Naive B cell (primary cell): Measurements from ENCODE around the gene IGIP. TPM values are rescaled to one million over a fixed set of nuclear protein-coding genes. Genes with fewer than 3 reads are reported as not detected.
"Not testable (repeated sequence)": the region's sequence is repeated elsewhere in the genome, so short reads cannot be mapped to it uniquely, and the experiment has no call there.

ENCODE experiments used
- ATAC-seq, 2 donors: fragments of 150-1000 bp; cut with Tn5 transposase; 2 replicates each; pipeline ENCODE4 v1.10.0; 2021; ENCODE audit warnings: low read depth in 2 of 2, mild to moderate bottlenecking in 2 of 2, moderate library complexity in 2 of 2
- DNase-seq: peaks from one replicate; pipeline ENCODE4 v3.0.0; 2022
- H3K27ac Mint-ChIP-seq, 6 donors: one replicate each; pipeline ENCODE4 v1.8.0; 2020 to 2022; ENCODE audit warnings: mild to moderate bottlenecking in 6 of 6, mixed read lengths in 6 of 6, moderate library complexity in 5 of 6, inconsistent platforms in 2 of 6
- H3K27me3 Mint-ChIP-seq, 3 donors: one replicate each; pipeline ENCODE4 v1.8.0; 2021 to 2022; ENCODE audit warnings: mixed read lengths in 3 of 3, mild to moderate bottlenecking in 1 of 3
- H3K36me3 Mint-ChIP-seq, 2 donors: one replicate each; pipeline ENCODE4 v1.8.0; 2020 to 2022; ENCODE audit warnings: mixed read lengths in 2 of 2, inconsistent platforms in 1 of 2, mild to moderate bottlenecking in 1 of 2
- H3K4me1 Mint-ChIP-seq, 3 donors: one replicate each; pipeline ENCODE4 v1.8.0; 2020 to 2022; ENCODE audit warnings: mixed read lengths in 3 of 3, inconsistent platforms in 1 of 3, mild to moderate bottlenecking in 1 of 3, moderate library complexity in 1 of 3
- H3K4me3 Mint-ChIP-seq, 8 donors: one replicate each; pipeline ENCODE4 v1.8.0; 2020 to 2022; ENCODE audit warnings: mild to moderate bottlenecking in 8 of 8, mixed read lengths in 8 of 8, moderate library complexity in 8 of 8, inconsistent platforms in 2 of 8
- H3K9me3 Mint-ChIP-seq, 7 donors: one replicate each; pipeline ENCODE4 v1.8.0; 2020 to 2022; ENCODE audit warnings: mixed read lengths in 7 of 7, mild to moderate bottlenecking in 5 of 7, inconsistent platforms in 2 of 7, moderate library complexity in 1 of 7
- polyA plus RNA-seq, 6 donors: library from polyadenylated mRNA; unstranded; fragments of 300-500 nt; fragmentation: Illumina TruSeq; gene quantifications; one replicate each; pipeline ENCODE4 v1.2.3, GENCODE V29; 2021; ENCODE audit warnings: low read depth in 6 of 6

Gene IGIP
- polyA plus RNA-seq, 6 donors from 2014 or later, result 0.09 to 0.46 (median 0.18) TPM; not detected in 1

DNA sequence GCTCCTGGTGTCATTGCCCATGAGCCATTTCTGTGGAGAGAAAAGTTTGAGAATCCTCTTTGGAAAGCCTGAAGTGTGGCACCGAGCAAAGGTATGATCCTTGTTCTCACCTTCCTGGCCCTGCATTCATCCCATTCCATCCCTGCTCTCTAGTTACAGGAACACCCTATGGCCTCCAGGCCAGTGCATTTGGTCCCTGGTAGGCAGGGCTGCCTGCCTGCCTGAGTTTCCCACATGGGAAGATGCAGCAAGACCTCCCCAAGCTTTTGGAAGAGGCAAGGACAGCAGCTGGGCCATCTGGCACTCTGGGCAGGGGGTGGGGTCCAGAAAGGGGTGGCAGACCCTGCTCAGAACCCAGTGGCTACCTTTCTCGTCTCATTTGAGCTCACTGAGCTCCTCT, 24.5 kb downstream of the IGIP start:
- no peak overlapping the region for H3K4me3 Mint-ChIP-seq
- no peaks in the 10 kb centered on the region for H3K9me3 Mint-ChIP-seq
- peak overlapping the region in 1 of 6 donors; percentile 24 for H3K27ac Mint-ChIP-seq
- H3K36me3 Mint-ChIP-seq, result no peaks in the 10 kb centered on the region
- DNase-seq (no peak), ATAC-seq (no peak)
- H3K4me1 Mint-ChIP-seq, result peaks cover 15 to 19% (median 16%) of the 10 kb centered on the region in 3 donors
- H3K27me3 Mint-ChIP-seq, result peaks cover 11 to 33% (median 22%) of the 10 kb centered on the region in 3 donors

DNA sequence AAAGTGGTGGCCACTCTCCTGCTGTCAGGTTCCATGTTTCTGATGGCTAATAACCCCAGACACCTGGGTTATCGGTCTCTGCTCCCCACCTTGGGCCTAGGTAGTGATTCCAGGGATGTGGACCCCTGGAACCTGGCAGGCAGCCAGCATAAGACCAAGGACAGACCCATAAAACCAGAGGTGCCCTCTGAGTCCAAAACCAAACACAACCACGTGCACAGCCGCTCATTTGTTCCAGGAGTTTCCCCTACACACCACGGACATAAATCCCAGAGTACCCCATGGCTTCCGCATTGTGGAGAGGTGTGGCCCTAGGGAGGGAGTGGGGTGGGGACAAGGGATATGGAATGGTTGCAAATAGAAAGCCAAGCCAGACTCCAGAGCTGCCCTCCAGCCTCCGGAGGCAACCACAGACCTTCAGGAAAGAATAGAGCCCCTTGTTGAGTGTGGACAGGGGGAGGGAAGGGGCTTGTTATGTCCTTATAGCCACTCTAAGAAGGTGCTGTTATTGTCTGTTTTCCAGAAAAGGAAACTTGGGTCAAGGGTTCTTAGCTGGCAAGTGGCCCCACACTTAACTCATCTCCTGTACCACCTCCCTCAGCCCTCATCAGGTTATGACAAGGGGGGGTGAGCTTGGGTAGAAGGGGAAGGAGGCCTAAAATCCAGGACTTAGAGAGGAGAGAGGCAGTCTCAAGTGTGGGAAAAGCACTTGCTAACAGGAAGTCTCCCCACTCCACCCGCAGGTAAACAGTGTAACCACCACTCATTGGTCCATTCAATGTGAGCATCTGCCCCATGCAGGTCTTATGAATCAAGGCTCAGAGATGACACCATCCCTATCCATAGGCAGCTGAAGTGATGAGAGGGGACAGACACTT, 25.6 kb downstream of the IGIP start:
- Mint-ChIP-seq H3K4me3 (no peak overlapping the region), H3K4me1 (peaks cover 5 to 10% (median 10%) of the 10 kb centered on the region in 3 donors), H3K36me3 (no peaks in the 10 kb centered on the region), H3K27ac (peak overlapping the region in 1 of 6 donors; percentile 10), H3K27me3 (peaks cover 8 to 22% (median 14%) of the 10 kb centered on the region in 3 donors), H3K9me3 (no peaks in the 10 kb centered on the region)
- ATAC-seq (no peak), DNase-seq (no peak)

DNA sequence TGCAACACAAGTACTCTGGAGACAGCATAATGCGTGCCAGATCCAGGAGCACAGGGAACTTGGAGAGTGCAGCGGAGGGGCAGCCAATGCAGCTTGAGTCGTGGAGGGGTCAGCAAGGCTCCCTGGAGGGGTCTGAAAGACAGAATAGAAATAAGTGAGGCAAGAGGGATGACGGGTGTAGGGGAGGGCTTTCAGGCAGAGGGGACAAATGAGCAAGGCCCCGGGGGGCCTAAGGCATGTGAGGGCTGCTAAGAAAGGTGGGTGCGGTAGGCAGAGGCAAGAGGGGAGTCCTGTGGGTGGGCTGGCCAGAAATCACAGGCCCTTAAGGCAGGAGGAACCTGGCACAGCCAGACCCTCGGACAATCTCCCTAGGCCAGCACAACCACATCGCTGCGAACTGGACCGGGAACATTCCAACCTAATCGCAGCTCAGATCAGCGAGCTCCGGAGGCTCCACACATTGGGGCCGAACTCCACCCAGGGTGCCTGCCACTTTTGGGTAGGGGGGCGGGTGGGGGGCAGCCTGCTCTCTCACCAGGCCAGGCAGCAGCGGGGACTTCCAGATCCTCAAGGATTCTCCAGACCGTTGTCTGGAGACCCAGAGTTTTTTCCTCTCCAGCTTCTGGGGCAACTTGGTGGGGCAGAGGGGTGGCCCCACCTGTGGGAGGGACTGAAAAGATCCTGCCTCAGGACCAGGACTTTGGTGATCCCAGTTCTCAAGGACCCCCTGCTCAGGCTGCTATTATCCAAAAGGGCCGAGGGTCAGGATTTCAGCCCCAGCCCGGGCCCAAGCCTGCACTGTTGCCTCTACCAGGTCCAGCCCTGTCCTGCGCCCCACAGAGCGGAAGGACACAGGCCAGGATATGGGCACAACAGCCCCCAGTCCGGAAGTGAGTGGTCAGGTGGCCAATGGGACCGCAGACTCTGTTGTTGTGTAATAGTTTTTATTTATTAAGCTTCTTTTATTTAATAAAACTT, 26.6 kb downstream of the IGIP start:
- Mint-ChIP-seq H3K27ac (no peak overlapping the region), H3K27me3 (peaks cover 6 to 12% (median 8%) of the 10 kb centered on the region in 3 donors), H3K4me3 (no peak overlapping the region), H3K36me3 (no peaks in the 10 kb centered on the region), H3K4me1 (peaks cover 5 to 15% (median 14%) of the 10 kb centered on the region in 3 donors), H3K9me3 (no peaks in the 10 kb centered on the region)
- ATAC-seq, result no peak
- no peak for DNase-seq

DNA sequence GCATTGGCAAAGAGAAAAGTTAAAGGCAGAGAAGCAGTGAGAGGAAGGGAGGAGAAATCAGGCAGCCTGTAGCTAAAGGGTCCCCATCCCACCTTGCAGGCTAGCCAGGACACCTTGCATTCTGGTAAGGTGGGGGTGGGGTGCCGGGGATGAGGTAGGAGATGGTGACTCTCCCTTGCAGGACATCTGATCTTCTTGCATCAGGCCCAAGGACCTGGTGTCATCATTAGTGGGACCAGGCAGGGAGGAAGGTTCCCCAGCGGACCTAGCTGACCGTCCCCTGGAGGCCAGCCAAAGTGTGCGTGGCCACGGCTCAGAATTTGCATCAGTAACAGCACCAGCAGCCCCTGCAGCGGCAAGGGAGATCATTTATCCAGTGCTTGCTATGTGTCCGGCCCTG, 27.5 kb downstream of the IGIP start:
- Mint-ChIP-seq H3K4me3 (no peak overlapping the region), H3K27ac (no peak overlapping the region), H3K4me1 (peaks cover 7 to 16% (median 15%) of the 10 kb centered on the region in 3 donors), H3K36me3 (no peaks in the 10 kb centered on the region), H3K27me3 (peaks cover 0 to 3% (median 2%) of the 10 kb centered on the region in 3 donors), H3K9me3 (no peaks in the 10 kb centered on the region)
- DNase-seq (no peak), ATAC-seq (no peak)

DNA sequence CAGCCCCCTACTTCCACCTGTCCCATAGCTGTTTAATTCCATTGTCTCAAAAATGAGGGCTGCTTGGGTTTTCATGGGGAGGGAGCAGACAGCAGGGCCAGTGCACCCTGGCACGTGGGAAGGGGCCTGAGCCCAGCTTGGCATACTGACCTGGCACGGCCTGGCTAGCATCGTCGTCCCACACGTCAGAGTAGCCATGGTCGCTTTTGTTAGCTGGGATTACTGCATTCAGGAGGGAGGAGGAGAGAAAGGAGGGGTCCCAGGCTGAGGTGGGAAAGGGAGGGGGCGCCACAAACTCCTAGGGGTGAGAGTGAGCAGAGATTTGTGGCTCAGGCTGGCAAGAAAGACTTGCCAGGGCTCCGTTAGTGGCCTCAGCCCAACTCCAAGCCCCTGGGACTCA, 28.2 kb downstream of the IGIP start:
- H3K4me1 Mint-ChIP-seq, result peaks cover 7 to 16% (median 15%) of the 10 kb centered on the region in 3 donors
- no peak overlapping the region for H3K4me3 Mint-ChIP-seq
- no peak for ATAC-seq
- no peaks in the 10 kb centered on the region for H3K9me3 Mint-ChIP-seq
- DNase-seq, result no peak
- no peak overlapping the region for H3K27ac Mint-ChIP-seq
- H3K36me3 Mint-ChIP-seq, result no peaks in the 10 kb centered on the region
- no peaks in the 10 kb centered on the region for H3K27me3 Mint-ChIP-seq

DNA sequence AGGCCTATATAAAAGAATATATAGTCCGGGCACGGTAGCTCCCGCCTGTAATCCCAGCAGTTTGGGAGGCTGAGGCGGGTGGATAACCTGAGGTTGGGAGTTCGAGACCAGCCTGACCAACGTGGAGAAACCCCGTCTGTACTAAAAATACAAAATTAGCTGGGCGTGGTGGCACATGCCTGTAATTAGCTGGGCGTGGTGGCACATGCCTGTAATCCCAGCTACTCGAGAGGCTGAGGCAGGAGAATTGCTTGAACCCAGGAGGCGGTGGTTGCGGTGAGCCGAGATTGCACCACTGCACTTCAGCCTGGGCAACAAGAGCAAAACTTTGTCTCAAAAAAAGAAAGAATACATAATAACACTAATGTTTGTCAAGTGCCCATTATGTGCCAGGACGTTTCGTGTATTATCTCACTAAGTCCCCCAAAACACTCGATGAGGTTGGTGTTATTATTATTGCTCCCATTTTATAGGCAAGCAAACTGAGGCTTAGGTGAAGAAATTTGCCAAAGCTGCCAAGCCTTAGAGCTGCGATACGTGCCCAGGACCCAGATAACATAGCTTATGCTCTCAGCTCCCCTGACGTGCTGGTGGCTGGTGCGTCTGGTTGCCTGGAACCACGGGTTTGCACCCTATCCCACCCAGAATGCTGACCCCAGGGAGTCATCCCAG, 29.1 kb downstream of the IGIP start:
- H3K4me1 Mint-ChIP-seq, result peaks cover 7 to 16% (median 15%) of the 10 kb centered on the region in 3 donors
- peak overlapping the region in 1 of 6 donors; percentile 24 for H3K27ac Mint-ChIP-seq
- H3K27me3 Mint-ChIP-seq, H3K4me3 Mint-ChIP-seq, ATAC-seq, DNase-seq, H3K9me3 Mint-ChIP-seq, H3K36me3 Mint-ChIP-seq: not testable (repeated sequence)

DNA sequence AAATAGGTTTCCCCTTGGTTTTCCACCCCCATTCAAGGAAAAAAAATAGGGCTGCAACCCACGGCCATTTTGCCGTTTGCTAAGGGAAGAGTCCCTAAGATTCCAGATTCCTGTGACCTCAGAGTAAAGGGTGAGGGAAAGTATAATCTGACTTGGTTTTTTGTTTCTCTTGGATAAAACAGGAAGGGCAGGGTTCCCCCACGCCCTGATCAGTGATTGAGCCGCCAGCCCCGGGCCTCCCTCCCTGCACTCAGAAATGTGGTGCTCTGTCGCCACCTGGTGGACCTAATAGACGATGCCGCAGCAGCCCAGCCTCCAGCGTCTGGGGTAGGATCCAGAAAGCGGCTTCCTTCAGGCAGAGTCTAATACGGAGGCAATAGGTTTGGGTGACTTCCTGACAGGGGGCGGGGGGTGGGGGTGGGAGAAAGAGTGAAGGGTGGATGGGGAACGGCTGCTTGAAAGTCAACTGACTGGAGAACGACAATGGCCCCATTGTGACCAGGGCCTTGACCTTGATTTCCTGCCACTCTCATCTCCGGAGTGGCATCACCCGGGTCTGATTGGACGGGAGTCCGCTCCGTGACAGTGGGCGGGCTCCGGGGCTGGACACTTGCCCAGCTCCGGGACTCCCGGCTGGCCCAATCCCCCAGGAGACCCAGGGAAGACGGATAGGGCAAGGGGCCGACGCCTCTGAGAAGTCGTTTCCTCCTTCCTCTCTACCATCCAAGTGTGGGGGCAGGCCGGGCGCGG, 31.5 kb downstream of the IGIP start:
- Mint-ChIP-seq H3K27me3 (peaks cover 0 to 3% (median 0%) of the 10 kb centered on the region in 3 donors), H3K36me3 (no peaks in the 10 kb centered on the region), H3K4me3 (peak overlapping the region in 7 of 8 donors; percentile 12 to 80 (median 37)), H3K27ac (no peak overlapping the region), H3K9me3 (no peaks in the 10 kb centered on the region), H3K4me1 (peaks cover 7 to 12% (median 10%) of the 10 kb centered on the region in 3 donors)
- ATAC-seq (peak; percentile 100), DNase-seq (peak; percentile 81)

DNA sequence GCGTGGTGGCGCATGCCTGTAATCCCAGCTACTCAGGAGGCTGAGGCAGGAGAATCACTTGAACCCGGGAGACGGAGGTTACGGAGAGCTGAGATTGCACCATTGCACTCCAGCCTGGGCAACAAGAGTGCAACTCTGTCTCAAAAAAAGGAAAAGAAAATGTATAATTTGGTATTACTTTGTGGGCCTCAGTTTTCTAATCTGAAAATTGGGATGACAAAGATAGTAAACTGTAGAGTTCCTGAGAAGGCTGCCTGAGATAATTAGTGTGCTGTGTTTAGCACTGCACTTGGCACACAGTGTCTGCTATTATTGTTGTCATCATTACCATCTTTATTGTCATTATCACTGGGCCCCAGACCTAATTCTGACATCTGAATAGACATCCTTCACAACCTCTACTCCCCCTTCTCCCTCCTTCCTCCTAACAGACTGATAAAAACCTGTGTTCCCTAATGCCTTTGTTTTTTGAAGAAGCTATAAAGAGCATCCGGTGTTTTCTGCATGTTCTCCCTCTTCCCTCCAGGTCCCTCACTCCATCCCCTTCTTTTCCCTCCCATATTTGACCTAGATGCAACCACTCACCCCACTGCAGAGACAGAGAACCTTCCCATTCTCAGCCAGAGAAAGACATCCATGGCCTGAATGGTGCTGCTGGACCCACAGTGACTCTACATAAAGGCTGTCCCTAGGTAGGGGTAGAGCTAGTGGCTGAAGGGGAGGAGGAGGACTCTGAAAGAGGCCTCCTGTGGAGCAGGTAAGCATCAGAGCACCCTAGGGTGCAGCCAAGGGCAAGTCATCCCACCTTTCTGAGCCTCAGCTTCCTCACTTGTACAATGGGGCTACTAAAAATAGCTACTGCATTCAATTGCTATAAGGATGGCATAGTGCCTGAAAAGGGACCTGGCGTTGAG, 33.5 kb downstream of the IGIP start:
- DNase-seq (no peak), ATAC-seq (no peak)
- H3K36me3 Mint-ChIP-seq, result no peaks in the 10 kb centered on the region
- H3K27ac Mint-ChIP-seq, result peak overlapping the region in 3 of 6 donors; percentile 2 to 39 (median 27)
- H3K4me1 Mint-ChIP-seq, result peaks cover 7 to 14% (median 8%) of the 10 kb centered on the region in 3 donors
- peak overlapping the region in 2 of 8 donors; percentile 4 to 44 for H3K4me3 Mint-ChIP-seq
- no peaks in the 10 kb centered on the region for H3K9me3 Mint-ChIP-seq
- peaks cover 0 to 12% (median 9%) of the 10 kb centered on the region in 3 donors for H3K27me3 Mint-ChIP-seq

DNA sequence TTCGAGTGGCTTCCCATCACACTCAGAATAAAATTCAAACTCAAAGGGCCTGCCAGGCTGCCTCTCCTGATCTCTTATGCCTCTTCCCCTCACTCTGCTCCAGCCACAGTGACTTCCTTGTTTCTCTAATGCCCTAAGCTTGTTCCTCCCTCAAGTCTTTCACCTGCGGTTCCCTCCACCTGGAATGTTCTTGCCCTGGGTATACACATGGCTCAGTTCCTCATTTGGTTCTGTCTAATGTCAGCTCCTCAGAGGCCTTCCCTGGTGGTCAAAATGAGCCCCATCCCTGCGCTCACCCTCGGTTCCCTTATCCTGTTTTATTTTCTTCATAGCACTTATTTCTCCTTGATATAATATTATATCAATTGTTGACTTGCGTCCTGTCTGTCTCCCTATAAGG, 36.5 kb downstream of the IGIP start:
- Mint-ChIP-seq H3K9me3 (no peaks in the 10 kb centered on the region), H3K4me3 (no peak overlapping the region), H3K4me1 (peaks cover under 1 to 10% (median 2%) of the 10 kb centered on the region in 3 donors), H3K36me3 (no peaks in the 10 kb centered on the region), H3K27me3 (peaks cover 0 to 20% (median 9%) of the 10 kb centered on the region in 3 donors), H3K27ac (peak overlapping the region in 1 of 6 donors; percentile 82)
- ATAC-seq (no peak), DNase-seq (no peak)

DNA sequence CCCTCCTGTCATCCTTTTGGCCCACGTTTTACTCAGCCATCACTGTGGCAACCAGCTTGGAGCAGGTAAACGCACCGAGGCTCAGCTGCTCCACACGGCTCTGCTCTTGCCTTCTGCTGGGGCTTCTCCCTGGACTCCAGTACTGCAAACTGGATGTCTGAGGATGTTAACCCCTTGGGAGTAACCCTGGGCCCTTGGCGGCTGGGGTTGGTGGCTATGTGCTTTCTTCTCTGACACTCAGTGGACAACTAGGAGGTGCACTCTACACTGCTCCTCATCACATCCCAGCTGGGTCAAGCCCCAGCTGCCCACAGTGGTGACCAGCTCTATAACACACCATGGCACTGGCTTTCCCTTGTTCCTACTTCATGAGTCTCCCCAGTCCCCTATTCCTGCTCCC, 37.0 kb downstream of the IGIP start:
- ATAC-seq, result no peak
- no peaks in the 10 kb centered on the region for H3K36me3 Mint-ChIP-seq
- H3K27me3 Mint-ChIP-seq, result peaks cover 0 to 20% (median 9%) of the 10 kb centered on the region in 3 donors
- H3K27ac Mint-ChIP-seq, result peak overlapping the region in 1 of 6 donors; percentile 44
- H3K4me1 Mint-ChIP-seq, result peaks cover 0 to 8% (median 0%) of the 10 kb centered on the region in 3 donors
- H3K4me3 Mint-ChIP-seq, result no peak overlapping the region
- no peak for DNase-seq
- no peaks in the 10 kb centered on the region for H3K9me3 Mint-ChIP-seq

DNA sequence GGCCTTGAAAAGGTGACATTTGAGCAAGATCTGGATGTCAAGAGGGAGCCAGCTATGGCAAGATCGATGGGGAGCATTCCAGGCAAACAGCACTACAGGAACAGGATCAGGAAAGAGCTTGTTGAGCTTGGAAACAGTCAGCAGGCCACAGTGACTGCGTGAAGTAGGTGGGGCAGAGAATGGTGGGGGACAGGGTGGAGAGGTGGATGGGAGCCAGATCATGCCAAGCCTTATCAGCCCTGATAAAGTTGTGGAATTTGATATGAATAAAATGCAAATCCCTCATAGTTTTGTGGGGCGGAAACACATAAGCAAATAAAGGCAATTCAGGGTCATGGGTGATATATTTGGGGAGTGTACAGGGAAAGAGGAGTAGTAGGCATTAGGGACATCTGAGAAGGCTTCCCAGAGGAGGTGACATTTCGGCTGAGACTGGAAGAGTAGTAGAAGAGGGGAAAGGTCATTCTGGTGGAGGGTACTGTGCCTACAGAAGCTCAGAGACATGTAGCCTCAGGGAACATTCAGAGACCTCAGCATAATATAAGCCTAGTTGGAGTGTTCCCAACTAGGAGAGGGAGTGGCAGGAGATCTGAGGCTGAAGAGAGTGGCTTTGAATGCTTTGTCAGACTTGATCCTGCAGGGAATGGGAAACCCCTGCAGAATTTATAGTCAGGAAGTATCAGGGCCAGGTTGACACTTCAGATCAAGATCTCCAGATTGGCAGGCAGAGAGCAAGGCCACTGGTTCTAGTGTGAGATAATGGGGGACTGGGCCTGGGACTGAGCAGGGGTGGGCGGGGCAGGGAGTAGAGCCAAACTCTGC, 39.6 kb downstream of the IGIP start:
- Mint-ChIP-seq H3K36me3 (no peaks in the 10 kb centered on the region), H3K9me3 (no peaks in the 10 kb centered on the region), H3K27ac (peak overlapping the region in 2 of 6 donors; percentile 46 to 59), H3K4me1 (peaks cover 0 to 8% (median 0%) of the 10 kb centered on the region in 3 donors), H3K27me3 (peaks cover 0 to 20% (median 9%) of the 10 kb centered on the region in 3 donors), H3K4me3 (no peak overlapping the region)
- DNase-seq (no peak), ATAC-seq (no peak)
